ENCODE measurements around the gene DSN1. TPM values are rescaled to one million over a fixed set of nuclear protein-coding genes. Genes with fewer than 3 reads are reported as not detected.

The DSN1 gene
- total and polyA plus RNA-seq, 2 of the 8 experiments (the other 6 are each of a cell fraction or from before 2014, with no cell fraction given), result 12.0 to 26.2 TPM

DNA sequence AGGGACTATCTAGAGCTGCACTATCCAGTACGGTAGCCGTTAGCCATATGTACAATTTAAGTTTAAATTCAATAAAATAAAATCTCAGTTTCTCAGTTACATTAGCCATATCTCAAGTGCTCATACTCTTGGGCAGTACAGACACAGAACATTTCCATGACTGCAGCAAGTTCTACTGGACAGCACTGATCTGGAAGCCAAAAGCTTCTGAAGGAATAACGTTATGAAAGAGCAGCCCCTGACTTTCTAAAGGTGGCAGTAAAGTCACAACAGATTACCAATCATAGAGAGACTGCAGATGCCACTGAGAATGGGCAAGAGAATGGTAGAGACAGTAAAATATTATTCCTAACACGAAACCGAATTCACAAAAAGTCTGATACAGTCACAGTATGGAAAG, 64.4 kb downstream of the DSN1 start:
- Histone ChIP-seq H3K27me3 (replicated peaks in 1 of 4; ENCODE audit: control insufficient read depth in 3 of 4, extremely low read depth in 1 of 4, insufficient read depth in 3 of 4, low read length in 3 of 4) (no peaks in the 10 kb centered on the region), H3K23ac (ENCODE audit: insufficient read length) (no peak overlapping the region), H2AFZ (ENCODE audit: low read length) (no peak overlapping the region), H2BK15ac (ENCODE audit: low read length) (no peak overlapping the region), H4K20me1 (replicated peaks in 1 of 2; ENCODE audit: control insufficient read depth in 1 of 2, insufficient read depth in 2 of 2, low read length in 2 of 2) (no peaks in the 10 kb centered on the region), H2BK20ac (ENCODE audit: low read length) (no peak overlapping the region), H3K23me2 (ENCODE audit: low read depth, low read length) (no peaks in the 10 kb centered on the region), H4K91ac (replicated peaks; ENCODE audit: insufficient read length, low read length) (no peak overlapping the region), H4K5ac (ENCODE audit: insufficient read length, low read depth, low read length) (no peak overlapping the region), H3K4me1 (replicated peaks in 1 of 4; ENCODE audit: control insufficient read depth in 3 of 4, insufficient read depth in 4 of 4, low read length in 3 of 4) (no peaks in the 10 kb centered on the region), H4K8ac (ENCODE audit: extremely low read depth, insufficient read depth, low read length) (no peak overlapping the region), H3K27ac (ENCODE audit: low read depth, low read length) (no peak overlapping the region), H3K36me3 (ENCODE audit: control insufficient read depth in 2 of 4, insufficient read depth in 4 of 4, low read length in 3 of 4) (no peaks in the 10 kb centered on the region), H3K4me2 (ENCODE audit: insufficient read depth in 1 of 2, low read depth in 2 of 2, low read length in 2 of 2) (no peak overlapping the region), H3K4ac (replicated peaks; ENCODE audit: insufficient read length, low read depth, low read length) (no peak overlapping the region), H2BK120ac (replicated peaks; ENCODE audit: low read depth, low read length) (no peak overlapping the region), H3K56ac (replicated peaks; ENCODE audit: insufficient read length, low read depth, low read length) (no peak overlapping the region), H3K4me3 (ENCODE audit: extremely low read depth in 1 of 4, insufficient read depth in 2 of 4, low read depth in 3 of 4, low read length in 4 of 4) (no peak overlapping the region), H3K18ac (ENCODE audit: extremely low read depth, low read length) (no peak overlapping the region), H3K79me1 (ENCODE audit: low read depth, low read length) (no peaks in the 10 kb centered on the region), H2BK5ac (ENCODE audit: low read depth, low read length) (no peak overlapping the region), H3K9me3 (ENCODE audit: insufficient read depth in 2 of 2, low read depth in 1 of 2, low read length in 1 of 2) (no peaks in the 10 kb centered on the region), H3K79me2 (ENCODE audit: control insufficient read depth in 1 of 2, insufficient read depth in 2 of 2, low read length in 2 of 2) (no peaks in the 10 kb centered on the region), H2AK5ac (ENCODE audit: low read depth, low read length) (no peak overlapping the region), H3K14ac (ENCODE audit: insufficient read length) (no peak overlapping the region), H3K9ac (replicated peaks in 1 of 4; ENCODE audit: extremely low read depth in 1 of 4, low read depth in 3 of 4, low read length in 3 of 4) (no peak overlapping the region), H2BK12ac (ENCODE audit: low read depth, low read length) (no peak overlapping the region)
- 91% methylated on average over 5 of the region's 5 CpGs; no CpG with 5 or more reads in 1 of the 2 experiments for WGBS, 2 experiments (ENCODE audit: extremely low coverage in 1 of 2, insufficient coverage in 1 of 2, insufficient read length in 1 of 2, insufficient replicate concordance in 2 of 2, low coverage in 1 of 2, low lambda C conversion rate in 2 of 2, missing lambda C conversion rate in 1 of 2)
- ChIA-PET POLR2A (ENCODE audit: partially characterized antibody) (no interaction called here), CTCF (ENCODE audit: partially characterized antibody) (interaction anchor here (0.6 kb wide), 1 partner anchor 35 kb away, joined by 3 read pairs; no protein-coding TSS in a partner anchor)
- no peak for FAIRE-seq
- DNase-seq (ENCODE audit: low read depth in 1 of 2, low spot score in 2 of 2), result no peak
- TF ChIP-seq NANOG (IDR thresholded peaks at IDR 0.05; ENCODE audit: insufficient read depth, low read depth, low read length, poor library complexity, severe bottlenecking), result no peak
- no peak for TF ChIP-seq HDAC2 (IDR thresholded peaks at IDR 0.05; ENCODE audit: borderline replicate concordance in 1 of 2, low read depth in 2 of 2, low read length in 2 of 2)
- TF ChIP-seq KDM4A (IDR thresholded peaks at IDR 0.05; ENCODE audit: low read depth, low read length, severe bottlenecking), result no peak
- TF ChIP-seq EGR1 (IDR thresholded peaks at IDR 0.05; ENCODE audit: borderline replicate concordance, low read depth, low read length), result no peak
- no peak for TF ChIP-seq CBX5 (IDR thresholded peaks at IDR 0.05; ENCODE audit: low read depth, low read length)

Data from H1 (cell line).